Activated T-cell treated with anti-CD3 and anti-CD28 coated beads, Interleukin-2, amount 50 U/mL, for 4 hours (primary cell): ENCODE measurements around the gene DPP6. TPM values are rescaled to one million over a fixed set of nuclear protein-coding genes. Genes with fewer than 3 reads are reported as not detected.

ENCODE experiments used
- ATAC-seq, 2 donors: fragments of 200-7000 bp; cut with Tn5 transposase; one replicate each; pipeline ENCODE4 v1.10.0; 2021
- DNase-seq: peaks from one replicate; pipeline ENCODE4 v3.0.0-alpha.2; 2020
- H3K27me3 Mint-ChIP-seq: one replicate; pipeline ENCODE4 v1.8.0; 2021; ENCODE audit warnings: low read depth, mixed read lengths
- H3K36me3 Mint-ChIP-seq: one replicate; pipeline ENCODE4 v1.8.0; 2022; ENCODE audit warnings: mixed read lengths; ENCODE audit not compliant: insufficient read depth
- H3K4me1 Mint-ChIP-seq: one replicate; pipeline ENCODE4 v1.8.0; 2021; ENCODE audit warnings: low read depth, mixed read lengths
- H3K4me3 Mint-ChIP-seq: one replicate; pipeline ENCODE4 v1.8.0; 2021; ENCODE audit warnings: mild to moderate bottlenecking, moderate library complexity, mixed read lengths
- H3K9me3 Mint-ChIP-seq: one replicate; pipeline ENCODE4 v1.8.0; 2021; ENCODE audit warnings: mixed read lengths
- total RNA-seq, 3 donors: library from RNA; stranded (reverse); gene quantifications; one replicate each; pipeline ENCODE4 v1.2.1, GENCODE V29; 2021

The DPP6 gene
- total RNA-seq, 3 donors from 2014 or later, result not detected

- H3K36me3 Mint-ChIP-seq, result no peaks in the 10 kb centered on the region
- no peak for DNase-seq
- H3K9me3 Mint-ChIP-seq, result peaks cover 3% of the 10 kb centered on the region
- H3K27me3 Mint-ChIP-seq, result no peaks in the 10 kb centered on the region
- no peaks in the 10 kb centered on the region for H3K4me1 Mint-ChIP-seq
- ATAC-seq, result no peak
- H3K4me3 Mint-ChIP-seq, result no peak overlapping the region
Observed at GRCh38 chr7:154598864-154599263, 546.7 kb downstream of the DPP6 start.

- Mint-ChIP-seq H3K36me3 (no peaks in the 10 kb centered on the region), H3K27me3 (no peaks in the 10 kb centered on the region), H3K9me3 (peaks cover 4% of the 10 kb centered on the region), H3K4me3 (no peak overlapping the region), H3K4me1 (no peaks in the 10 kb centered on the region)
- DNase-seq, result no peak
- ATAC-seq, result no peak
Observed at GRCh38 chr7:154610903-154611302, 558.7 kb downstream of the DPP6 start.

- Mint-ChIP-seq H3K9me3 (peaks cover 4% of the 10 kb centered on the region), H3K4me3 (no peak overlapping the region), H3K36me3 (no peaks in the 10 kb centered on the region), H3K4me1 (no peaks in the 10 kb centered on the region), H3K27me3 (no peaks in the 10 kb centered on the region)
- ATAC-seq, result no peak
- no peak for DNase-seq
Observed at GRCh38 chr7:154613811-154614210, 561.6 kb downstream of the DPP6 start.

- peaks cover 6% of the 10 kb centered on the region for H3K9me3 Mint-ChIP-seq
- H3K36me3 Mint-ChIP-seq, result no peaks in the 10 kb centered on the region
- no peaks in the 10 kb centered on the region for H3K4me1 Mint-ChIP-seq
- no peak for DNase-seq
- H3K4me3 Mint-ChIP-seq, result no peak overlapping the region
- H3K27me3 Mint-ChIP-seq, result no peaks in the 10 kb centered on the region
- no peak for ATAC-seq
Observed at GRCh38 chr7:154620141-154620755, 568.0 kb downstream of the DPP6 start.

- Mint-ChIP-seq H3K4me1 (no peaks in the 10 kb centered on the region), H3K27me3 (no peaks in the 10 kb centered on the region), H3K36me3 (no peaks in the 10 kb centered on the region), H3K9me3 (peaks cover 6% of the 10 kb centered on the region), H3K4me3 (no peak overlapping the region)
- ATAC-seq (no peak), DNase-seq (no peak)
Observed at GRCh38 chr7:154623399-154623798, 571.2 kb downstream of the DPP6 start.

GRCh38 chr7:154627646-154628290 lies 575.6 kb downstream of the DPP6 start:
- Mint-ChIP-seq H3K4me3 (no peak overlapping the region), H3K4me1 (no peaks in the 10 kb centered on the region), H3K9me3 (no peaks in the 10 kb centered on the region), H3K27me3 (peaks cover 2% of the 10 kb centered on the region), H3K36me3 (no peaks in the 10 kb centered on the region)
- ATAC-seq (no peak), DNase-seq (no peak)

GRCh38 chr7:154628556-154628955 lies 576.4 kb downstream of the DPP6 start:
- Mint-ChIP-seq H3K4me3 (no peak overlapping the region), H3K9me3 (no peaks in the 10 kb centered on the region), H3K27me3 (peaks cover 2% of the 10 kb centered on the region), H3K4me1 (no peaks in the 10 kb centered on the region), H3K36me3 (no peaks in the 10 kb centered on the region)
- DNase-seq, result no peak
- ATAC-seq, result no peak

- peaks cover 9% of the 10 kb centered on the region for H3K9me3 Mint-ChIP-seq
- H3K4me1 Mint-ChIP-seq, result no peaks in the 10 kb centered on the region
- DNase-seq, result no peak
- no peak overlapping the region for H3K4me3 Mint-ChIP-seq
- peaks cover 2% of the 10 kb centered on the region for H3K27me3 Mint-ChIP-seq
- ATAC-seq, result no peak
- H3K36me3 Mint-ChIP-seq, result no peaks in the 10 kb centered on the region
Observed at GRCh38 chr7:154631162-154631561, 579.0 kb downstream of the DPP6 start.

- peaks cover 10% of the 10 kb centered on the region for H3K9me3 Mint-ChIP-seq
- H3K4me3 Mint-ChIP-seq, result no peak overlapping the region
- no peaks in the 10 kb centered on the region for H3K36me3 Mint-ChIP-seq
- peaks cover 2% of the 10 kb centered on the region for H3K27me3 Mint-ChIP-seq
- ATAC-seq (no peak), DNase-seq (no peak)
- H3K4me1 Mint-ChIP-seq, result no peaks in the 10 kb centered on the region
Observed at GRCh38 chr7:154633641-154634040, 581.4 kb downstream of the DPP6 start.

GRCh38 chr7:154638286-154638685 lies 586.1 kb downstream of the DPP6 start:
- Mint-ChIP-seq H3K4me3 (no peak overlapping the region), H3K4me1 (no peaks in the 10 kb centered on the region), H3K27me3 (peaks cover 2% of the 10 kb centered on the region), H3K36me3 (no peaks in the 10 kb centered on the region), H3K9me3 (peaks cover 10% of the 10 kb centered on the region)
- no peak for ATAC-seq
- no peak for DNase-seq

GRCh38 chr7:154640266-154640865 lies 588.2 kb downstream of the DPP6 start:
- ATAC-seq (no peak), DNase-seq (no peak)
- peaks cover 2% of the 10 kb centered on the region for H3K27me3 Mint-ChIP-seq
- no peaks in the 10 kb centered on the region for H3K36me3 Mint-ChIP-seq
- H3K9me3 Mint-ChIP-seq, result peaks cover 5% of the 10 kb centered on the region
- no peaks in the 10 kb centered on the region for H3K4me1 Mint-ChIP-seq
- H3K4me3 Mint-ChIP-seq, result no peak overlapping the region

GRCh38 chr7:154640917-154641316 lies 588.7 kb downstream of the DPP6 start:
- Mint-ChIP-seq H3K36me3 (no peaks in the 10 kb centered on the region), H3K4me3 (no peak overlapping the region), H3K9me3 (peaks cover 3% of the 10 kb centered on the region), H3K27me3 (peaks cover 2% of the 10 kb centered on the region), H3K4me1 (no peaks in the 10 kb centered on the region)
- ATAC-seq (no peak), DNase-seq (no peak)

- no peaks in the 10 kb centered on the region for H3K4me1 Mint-ChIP-seq
Observed at GRCh38 chr7:154644366-154644765, 592.2 kb downstream of the DPP6 start.

GRCh38 chr7:154646126-154647013 lies 594.2 kb downstream of the DPP6 start:
- DNase-seq, result no peak
- Mint-ChIP-seq H3K9me3 (peaks cover 3% of the 10 kb centered on the region), H3K36me3 (no peaks in the 10 kb centered on the region), H3K27me3 (peaks cover 1% of the 10 kb centered on the region), H3K4me3 (no peak overlapping the region), H3K4me1 (no peaks in the 10 kb centered on the region)
- ATAC-seq, result no peak

More at GRCh38 chr7:154644366-154644765, 592.2 kb downstream of the DPP6 start:
- peaks cover 3% of the 10 kb centered on the region for H3K9me3 Mint-ChIP-seq
- peaks cover 3% of the 10 kb centered on the region for H3K27me3 Mint-ChIP-seq
- no peaks in the 10 kb centered on the region for H3K36me3 Mint-ChIP-seq
- DNase-seq, result no peak
- ATAC-seq, result no peak
- H3K4me3 Mint-ChIP-seq, result no peak overlapping the region
